ENCODE measurements around the gene MSRB3. TPM values are rescaled to one million over a fixed set of nuclear protein-coding genes. Genes with fewer than 3 reads are reported as not detected.

Gene MSRB3
- total RNA-seq, 3 donors from 2014 or later: 8.1 to 154 (median 18.3) TPM

GRCh38 chr12:65266408-65266807 is 12.1 kb upstream of the MSRB3 start:
- no peaks in the 10 kb centered on the region for H3K4me1 ChIP-seq (ENCODE audit: low read depth)
- intact Hi-C loops (cut with DNase I, micrococcal nuclease): no loop called here
- DNase-seq (no peak), ATAC-seq (no peak)
- H3K36me3 ChIP-seq (ENCODE audit: low read depth): no peaks in the 10 kb centered on the region
- TF ChIP-seq CTCF (IDR thresholded peaks at IDR 0.05): no peak
- no peak overlapping the region for H3K4me3 ChIP-seq
- no peaks in the 10 kb centered on the region for H3K9me3 ChIP-seq

- intact Hi-C loops (cut with DNase I, micrococcal nuclease): no loop called here
- Histone ChIP-seq H3K9me3 (no peaks in the 10 kb centered on the region), H3K4me1 (ENCODE audit: low read depth) (no peaks in the 10 kb centered on the region), H3K4me3 (no peak overlapping the region), H3K36me3 (ENCODE audit: low read depth) (no peaks in the 10 kb centered on the region)
- TF ChIP-seq CTCF (IDR thresholded peaks at IDR 0.05): no peak
- ATAC-seq: no peak
- DNase-seq: no peak
These were observed 8.9 kb upstream of the MSRB3 start for GRCh38 chr12:65269603-65270002.

- no peak for DNase-seq
- Histone ChIP-seq H3K36me3 (ENCODE audit: low read depth) (no peaks in the 10 kb centered on the region), H3K9me3 (no peaks in the 10 kb centered on the region), H3K4me1 (ENCODE audit: low read depth) (peaks cover 9% of the 10 kb centered on the region), H3K4me3 (no peak overlapping the region)
- ATAC-seq: no peak
- intact Hi-C loops (cut with DNase I, micrococcal nuclease): no loop called here
- TF ChIP-seq CTCF (IDR thresholded peaks at IDR 0.05): no peak
These were observed 3.7 kb upstream of the MSRB3 start for GRCh38 chr12:65274602-65275272.

DNA sequence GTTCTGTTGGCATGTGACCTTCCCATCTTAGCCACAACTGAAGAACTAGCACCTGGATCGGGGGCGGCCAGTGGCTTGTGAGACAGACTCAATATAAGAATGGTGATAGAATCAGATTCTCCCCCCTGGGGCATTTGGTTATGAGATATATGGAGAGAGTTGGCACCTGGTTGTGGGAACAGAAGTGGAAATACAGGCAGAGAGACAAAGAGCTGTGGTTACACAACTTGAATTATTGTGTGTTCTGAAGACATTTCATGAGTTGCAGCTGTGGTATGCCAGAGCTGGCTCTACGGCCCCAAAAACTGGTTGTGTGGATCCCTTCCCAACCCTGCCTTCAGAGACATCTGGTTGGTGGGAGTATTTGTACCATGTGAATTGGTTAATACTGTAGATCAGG is 2.9 kb upstream of the MSRB3 start:
- Histone ChIP-seq H3K4me3 (no peak overlapping the region), H3K4me1 (ENCODE audit: low read depth) (peaks cover 9% of the 10 kb centered on the region), H3K36me3 (ENCODE audit: low read depth) (no peaks in the 10 kb centered on the region), H3K9me3 (no peaks in the 10 kb centered on the region)
- ATAC-seq: no peak
- no peak for TF ChIP-seq CTCF (IDR thresholded peaks at IDR 0.05)
- no peak for DNase-seq
- intact Hi-C loops (cut with DNase I, micrococcal nuclease): no loop called here

DNA sequence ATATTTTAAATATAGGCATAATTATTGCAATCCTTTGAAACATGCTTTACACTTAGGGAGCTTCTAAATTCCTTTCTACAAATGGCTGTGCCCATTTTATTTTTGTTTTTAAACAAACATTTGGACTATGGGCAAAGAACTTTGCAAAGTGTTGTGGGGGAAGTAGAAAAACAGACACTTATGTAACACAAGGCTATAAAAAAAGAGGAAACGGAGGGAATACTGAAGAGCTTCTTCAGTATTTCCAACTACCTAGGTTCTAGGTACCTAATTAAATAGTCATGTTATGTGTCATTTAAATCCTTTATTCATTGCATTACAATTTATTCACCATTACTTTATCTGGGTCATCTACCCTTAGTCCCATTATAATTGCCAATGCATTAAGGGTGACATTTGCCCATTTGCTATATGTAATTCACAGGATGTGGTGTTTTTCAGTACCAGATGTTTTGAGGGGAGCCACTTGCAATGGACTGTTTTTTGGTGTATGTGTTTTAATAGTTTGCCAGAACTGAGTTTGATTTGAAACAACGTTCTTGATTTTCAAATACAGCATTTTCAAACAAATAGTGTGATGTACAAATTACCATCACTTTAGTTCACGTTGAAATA is 1.5 kb upstream of the MSRB3 start:
- Histone ChIP-seq H3K4me1 (ENCODE audit: low read depth) (peaks cover 9% of the 10 kb centered on the region), H3K9me3 (no peaks in the 10 kb centered on the region), H3K4me3 (no peak overlapping the region), H3K36me3 (ENCODE audit: low read depth) (no peaks in the 10 kb centered on the region)
- intact Hi-C loops (cut with DNase I, micrococcal nuclease): no loop called here
- DNase-seq (no peak), ATAC-seq (no peak)
- no peak for TF ChIP-seq CTCF (IDR thresholded peaks at IDR 0.05)
